ENCODE measurements around the gene WDR72. TPM values are rescaled to one million over a fixed set of nuclear protein-coding genes. Genes with fewer than 3 reads are reported as not detected.

The WDR72 gene
- total RNA-seq, 1 experiment from 2014 or later: not detected

DNA sequence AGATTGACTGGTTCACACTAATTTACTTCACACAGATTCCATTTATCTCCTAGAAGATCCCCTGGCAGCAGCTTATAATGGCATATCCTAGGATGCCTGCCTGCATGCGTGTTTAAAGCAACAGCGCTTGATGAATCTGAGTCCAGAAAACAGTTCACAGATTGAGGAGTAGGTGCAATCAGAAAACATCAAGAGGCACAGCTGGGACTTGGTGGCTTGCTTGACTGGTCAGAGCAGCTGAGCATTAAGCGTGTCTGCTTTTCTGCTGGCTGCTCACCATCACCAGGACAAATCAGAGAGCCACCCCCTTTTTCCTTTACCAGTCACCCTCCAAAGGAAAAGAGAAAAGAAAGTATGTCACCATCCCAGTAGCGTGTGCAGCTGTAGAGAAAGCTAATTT, 223.6 kb downstream of the WDR72 start:
- no peak for DNase-seq (ENCODE audit: low read depth)

DNA sequence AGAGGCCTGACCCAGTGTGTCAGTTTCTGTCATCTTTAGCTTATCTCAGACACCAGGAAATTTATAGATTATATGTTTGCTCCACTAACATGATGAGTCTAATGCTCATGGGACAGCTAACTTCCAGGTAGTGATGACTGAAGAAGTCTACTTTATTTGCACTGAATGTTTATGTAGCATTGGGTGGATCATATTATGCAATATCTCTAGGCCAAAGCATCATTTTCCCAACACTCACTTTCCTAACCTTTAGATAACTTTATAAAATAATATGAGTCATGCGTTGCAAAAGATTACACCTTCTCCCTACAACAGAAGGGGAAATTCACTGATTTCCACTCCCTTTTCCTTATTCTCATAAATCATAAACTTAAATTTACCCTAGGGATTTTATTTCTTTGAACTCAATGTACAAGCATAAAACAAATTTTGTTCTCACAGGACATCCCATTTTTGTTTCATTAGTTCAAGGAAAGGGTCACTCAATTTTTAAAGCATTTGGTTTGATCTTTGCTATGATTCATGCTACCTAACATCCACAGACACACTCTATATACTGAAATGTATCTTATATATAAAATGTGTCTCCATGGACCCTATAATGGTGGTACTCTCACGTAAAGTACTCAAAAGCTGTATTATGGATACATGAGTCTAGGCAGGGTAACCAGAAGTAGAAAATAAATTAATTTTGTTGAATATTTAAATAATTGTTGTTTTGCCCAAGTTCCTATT, 225.2 kb downstream of the WDR72 start:
- no peak for DNase-seq (ENCODE audit: low read depth)

DNA sequence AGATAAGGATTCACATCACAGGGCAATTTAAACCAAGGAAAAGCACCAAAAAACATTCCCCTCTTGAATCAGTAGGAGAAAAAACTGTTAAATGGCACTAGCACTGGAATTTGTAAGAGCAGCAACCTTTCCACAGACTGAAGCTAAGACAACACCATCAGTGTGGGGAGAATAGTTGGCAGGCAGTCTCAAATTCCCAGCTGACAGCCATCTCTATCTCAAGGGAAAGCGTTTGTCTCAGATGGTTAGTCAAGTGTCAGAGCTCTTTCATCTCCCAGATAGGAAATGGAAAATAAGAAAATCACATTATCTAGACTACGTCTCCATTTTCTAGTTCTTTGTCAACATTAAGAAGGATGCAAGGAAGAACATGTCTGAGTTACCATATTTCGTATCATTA, 228.7 kb downstream of the WDR72 start:
- no peak for DNase-seq (ENCODE audit: low read depth)

GRCh38 chr15:53527996-53528395, 231.5 kb downstream of the WDR72 start:
- no peak for DNase-seq (ENCODE audit: low read depth)

GRCh38 chr15:53525894-53526293, 233.6 kb downstream of the WDR72 start:
- DNase-seq (ENCODE audit: low read depth): no peak

GRCh38 chr15:53522991-53523390, 236.5 kb downstream of the WDR72 start:
- DNase-seq (ENCODE audit: low read depth): no peak

GRCh38 chr15:53520996-53521395, 238.5 kb downstream of the WDR72 start:
- DNase-seq (ENCODE audit: low read depth): no peak

GRCh38 chr15:53513431-53513830, 246.0 kb downstream of the WDR72 start:
- DNase-seq (ENCODE audit: low read depth): no peak

DNA sequence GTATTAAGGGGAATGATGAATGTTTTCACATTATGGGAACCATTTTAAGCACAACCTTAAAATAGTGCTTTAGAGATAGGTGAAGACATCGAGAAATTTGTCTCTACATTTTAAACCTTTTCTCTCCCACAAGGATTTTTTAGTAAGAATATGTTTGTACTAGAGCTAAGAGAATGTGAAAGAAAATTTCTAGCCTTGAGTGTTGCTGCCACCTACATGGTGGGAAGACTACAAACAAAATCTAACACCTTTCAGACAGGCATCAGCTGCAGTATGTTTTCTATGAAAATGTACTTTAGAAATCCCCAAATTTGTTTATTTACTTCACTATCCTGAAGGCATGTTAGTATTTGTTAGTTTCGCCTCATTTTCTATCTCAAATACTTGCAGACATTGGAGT, 247.4 kb downstream of the WDR72 start:
- no peak for DNase-seq (ENCODE audit: low read depth)

GRCh38 chr15:53511175-53511574, 248.3 kb downstream of the WDR72 start:
- DNase-seq (ENCODE audit: low read depth): no peak

- DNase-seq (ENCODE audit: low read depth): no peak
Measured at GRCh38 chr15:53506370-53506769, 253.1 kb downstream of the WDR72 start.

- DNase-seq (ENCODE audit: low read depth): no peak
Measured at GRCh38 chr15:53498996-53499395, 260.5 kb downstream of the WDR72 start.

DNA sequence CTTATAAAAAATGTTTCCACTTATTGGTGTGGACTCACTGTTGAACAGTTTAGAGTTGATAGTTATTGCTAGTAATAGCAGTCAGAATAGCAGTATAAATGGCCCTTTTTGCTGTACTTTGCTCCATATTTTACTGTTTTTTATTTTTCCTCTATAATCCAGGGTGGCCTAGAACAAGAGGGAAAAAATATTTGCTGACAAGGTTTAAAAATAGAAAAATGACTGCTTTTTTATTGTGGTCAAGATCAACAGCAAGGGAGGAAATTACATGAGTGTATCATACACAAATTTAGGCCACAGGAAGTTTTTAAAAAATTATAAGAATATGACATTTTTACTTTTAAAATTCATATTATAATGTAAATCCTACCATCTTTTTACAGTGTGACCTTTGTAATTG, 269.1 kb downstream of the WDR72 start:
- DNase-seq (ENCODE audit: low read depth): no peak

GRCh38 chr15:53482055-53482454, 277.4 kb downstream of the WDR72 start:
- no peak for DNase-seq (ENCODE audit: low read depth)

DNA sequence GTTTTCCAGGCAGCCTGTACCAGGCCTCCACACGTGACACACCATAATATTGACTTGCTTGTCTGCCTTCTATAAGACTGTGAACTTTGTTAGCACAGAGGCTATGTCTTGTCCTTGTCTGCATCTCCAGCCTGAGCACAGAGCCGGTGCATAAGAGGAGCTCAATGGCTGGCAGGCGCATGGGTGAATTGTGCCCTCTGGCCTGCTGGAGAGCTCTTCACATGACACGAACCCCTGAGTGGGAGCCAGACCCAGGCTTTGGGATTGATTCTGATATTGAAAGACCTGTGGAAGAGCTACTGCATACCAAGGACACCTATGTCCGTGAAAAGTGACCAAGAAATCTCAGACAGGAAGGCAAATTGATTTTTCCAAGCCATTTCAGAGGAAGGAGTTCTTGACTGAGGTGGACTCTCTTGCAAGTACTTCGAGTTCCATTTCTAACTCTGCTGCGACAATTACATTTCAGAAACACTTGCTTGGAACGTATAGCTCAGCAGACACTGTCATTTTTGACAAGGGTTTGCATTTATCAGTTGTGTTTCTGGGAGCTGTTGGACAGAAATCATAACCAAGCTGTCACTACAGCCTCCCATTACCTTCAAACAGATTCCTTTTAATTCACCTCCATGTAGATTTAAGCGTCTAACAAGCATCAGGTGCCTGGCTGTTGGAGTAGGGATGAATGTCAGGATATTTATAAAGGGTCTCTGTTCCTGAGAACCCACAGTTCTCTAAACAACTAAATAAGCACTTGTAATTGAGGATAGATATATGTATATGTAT, 281.3 kb downstream of the WDR72 start:
- no peak for DNase-seq (ENCODE audit: low read depth)

GRCh38 chr15:53473886-53474285, 285.6 kb downstream of the WDR72 start:
- no peak for DNase-seq (ENCODE audit: low read depth)

GRCh38 chr15:53473435-53473834, 286.0 kb downstream of the WDR72 start:
- no peak for DNase-seq (ENCODE audit: low read depth)

GRCh38 chr15:53472883-53473282, 286.6 kb downstream of the WDR72 start:
- DNase-seq (ENCODE audit: low read depth): no peak

- no peak for DNase-seq (ENCODE audit: low read depth)
Measured at GRCh38 chr15:53472210-53472609, 287.3 kb downstream of the WDR72 start.

DNA sequence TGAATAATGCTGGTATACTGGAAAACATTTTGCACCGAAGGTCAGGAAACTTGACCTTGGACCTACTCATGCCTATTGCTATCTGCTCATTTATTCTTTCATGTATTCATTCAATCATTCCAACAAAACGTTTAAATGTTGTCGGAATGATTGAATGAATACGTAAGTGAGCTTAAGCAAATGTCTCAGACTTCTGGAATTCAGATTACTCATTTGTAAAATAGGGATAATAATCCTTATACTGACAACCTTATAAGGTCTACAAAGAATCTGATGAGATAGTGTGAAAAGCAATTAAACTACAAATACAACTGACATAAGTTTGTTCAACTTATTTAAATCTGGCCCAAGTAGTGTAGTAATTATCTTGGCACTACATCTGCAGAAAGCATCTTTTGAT, 288.7 kb downstream of the WDR72 start:
- no peak for DNase-seq (ENCODE audit: low read depth)

- DNase-seq (ENCODE audit: low read depth): no peak
Measured at GRCh38 chr15:53469422-53469821, 290.0 kb downstream of the WDR72 start.

Measured in LHCN-M2 (cell line).